GM23248 (cell line): ENCODE measurements around the gene NAALADL2. TPM values are rescaled to one million over a fixed set of nuclear protein-coding genes. Genes with fewer than 3 reads are reported as not detected.

Source experiments
- DNase-seq: peaks from one replicate; pipeline ENCODE4 v3.0.0-alpha.2; 2015
- H2AFZ ChIP-seq: fragments of 200-600 bp; sonication (generic); 2 replicates; pipeline ENCODE4 v1.6.1; 2016; ENCODE audit warnings: antibody characterized with exemption
- H3F3A ChIP-seq: fragments of 200-600 bp; sonication (generic); 2 replicates; pipeline ENCODE4 v1.6.1; 2016; ENCODE audit warnings: mild to moderate bottlenecking, antibody characterized with exemption, mixed run types; ENCODE audit not compliant: insufficient read depth
- H3K27ac ChIP-seq: fragments of 200-600 bp; sonication (generic); 2 replicates; pipeline ENCODE4 v1.5.1; 2016; ENCODE audit warnings: mild to moderate bottlenecking
- H3K27me3 ChIP-seq: fragments of 200-600 bp; sonication (generic); replicated peaks from 2 replicates; pipeline ENCODE4 v1.6.1; 2016; ENCODE audit warnings: mild to moderate bottlenecking; ENCODE audit not compliant: insufficient read depth
- H3K36me3 ChIP-seq: fragments of 200-600 bp; sonication (generic); 2 replicates; pipeline ENCODE4 v1.6.1; 2016; ENCODE audit warnings: low read depth, mild to moderate bottlenecking
- H3K4me1 ChIP-seq: fragments of 200-600 bp; sonication (generic); 2 replicates; pipeline ENCODE4 v1.6.1; 2016; ENCODE audit warnings: mild to moderate bottlenecking; ENCODE audit not compliant: insufficient read depth
- H3K4me2 ChIP-seq: fragments of 200-600 bp; sonication (generic); one replicate; pipeline ENCODE4 v1.6.1; 2016; ENCODE audit warnings: mild to moderate bottlenecking; ENCODE audit not compliant: unreplicated experiment
- H3K4me3 ChIP-seq: fragments of 200-600 bp; sonication (generic); 2 replicates; pipeline ENCODE4 v1.5.1; 2016; ENCODE audit warnings: mild to moderate bottlenecking
- H3K79me2 ChIP-seq: fragments of 200-600 bp; sonication (generic); 2 replicates; pipeline ENCODE4 v1.6.1; 2016; ENCODE audit warnings: mild to moderate bottlenecking; ENCODE audit not compliant: insufficient read depth
- H3K9ac ChIP-seq: fragments of 200-600 bp; sonication (generic); 2 replicates; pipeline ENCODE4 v1.6.1; 2016; ENCODE audit warnings: mild to moderate bottlenecking
- H3K9me2 ChIP-seq: fragments of 200-600 bp; sonication (generic); 2 replicates; pipeline ENCODE4 v1.6.1; 2016; ENCODE audit warnings: mixed run types, mild to moderate bottlenecking, moderate library complexity; ENCODE audit not compliant: insufficient read depth
- H3K9me3 ChIP-seq: fragments of 200-600 bp; sonication (generic); one replicate; pipeline ENCODE4 v1.6.1; 2017; ENCODE audit warnings: low read depth
- H4K20me1 ChIP-seq: fragments of 200-600 bp; sonication (generic); 2 replicates; pipeline ENCODE4 v1.6.0; 2016; ENCODE audit not compliant: insufficient read depth
- EZH2 ChIP-seq: fragments of 200-600 bp; sonication (generic); IDR thresholded peaks from 2 replicates; pipeline ENCODE4 v1.6.1; 2018; ENCODE audit warnings: antibody characterized with exemption, mild to moderate bottlenecking; ENCODE audit not compliant: insufficient read depth, poor library complexity, severe bottlenecking
- EZH2phosphoT487 ChIP-seq: fragments of 200-600 bp; sonication (generic); IDR thresholded peaks from 2 replicates; pipeline ENCODE4 v1.6.1; 2018; ENCODE audit warnings: antibody characterized with exemption, moderate library complexity, mild to moderate bottlenecking, low read depth; ENCODE audit not compliant: insufficient read depth
- WGBS, 2 experiments: methylation state at CpG; one replicate each; pipeline ENCODE4 v1.1.6; 2015 to 2017; ENCODE audit warnings: low lambda C conversion rate in 2 of 2, low coverage in 1 of 2; ENCODE audit errors: missing lambda C conversion rate in 2 of 2; 5-methylcytosine and 5-hydroxymethylcytosine counted together
- in situ Hi-C: fragments of 300-500 bp; cut with MboI; formaldehyde crosslinking; loops from 2 replicates; pipeline ENCODE4 v1.15.0; 2020
- polyA plus RNA-seq: library from polyadenylated mRNA; unstranded; fragments of >200 nt; fragmentation: Nextera tagmentation; extraction: Ambion mirVana; gene quantifications from 2 replicates; pipeline ENCODE4 v1.2.1, GENCODE V29; 2016
- total RNA-seq: library from RNA; depleted of rRNA; stranded (reverse); fragments of >200 nt; shearing (Covaris generic); gene quantifications from 2 replicates; pipeline ENCODE4 v1.2.3, GENCODE V29; 2014

NAALADL2 gene
- total and polyA plus RNA-seq, 2 experiments from 2014 or later = 20.5 to 81.0 TPM

DNA sequence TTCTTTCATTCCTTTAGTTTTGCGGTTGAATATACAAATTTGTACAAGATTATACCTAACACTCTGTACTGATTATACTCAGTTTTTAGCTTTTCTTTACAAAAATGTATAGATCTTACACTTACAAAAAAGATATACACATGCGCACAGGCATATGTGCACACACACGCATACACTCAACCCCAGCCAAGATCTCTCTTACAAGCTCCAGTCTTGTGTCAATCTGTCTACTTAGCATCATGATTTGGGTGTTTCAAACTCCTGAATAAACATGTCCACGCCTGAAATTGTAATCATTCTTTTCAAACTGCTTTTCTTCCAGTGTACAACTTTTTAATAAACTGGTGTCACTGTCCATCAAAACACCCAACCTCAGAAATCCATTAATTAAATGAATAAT, 180.7 kb downstream of the NAALADL2 start:
- H3K9me3 ChIP-seq = no peaks in the 10 kb centered on the region
- H2AFZ ChIP-seq = no peak overlapping the region
- no peaks in the 10 kb centered on the region for H3K27me3 ChIP-seq
- H3K4me3 ChIP-seq = no peak overlapping the region
- no peaks in the 10 kb centered on the region for H3K79me2 ChIP-seq
- 94% methylated on average over 4 of the region's 4 CpGs for WGBS, 2 experiments
- no peak for TF ChIP-seq EZH2
- TF ChIP-seq EZH2phosphoT487 = no peak
- no peak overlapping the region for H3K27ac ChIP-seq
- H3K9ac ChIP-seq = no peak overlapping the region
- no peaks in the 10 kb centered on the region for H4K20me1 ChIP-seq
- in situ Hi-C loops = no loop called here
- no peak overlapping the region for H3K4me2 ChIP-seq
- no peaks in the 10 kb centered on the region for H3F3A ChIP-seq
- H3K4me1 ChIP-seq = 0 out of 2 replicates have a peak, but pooled peaks cover 3% of the 10 kb centered on the region
- no peaks in the 10 kb centered on the region for H3K36me3 ChIP-seq
- H3K9me2 ChIP-seq = no peaks in the 10 kb centered on the region
- no peak for DNase-seq

DNA sequence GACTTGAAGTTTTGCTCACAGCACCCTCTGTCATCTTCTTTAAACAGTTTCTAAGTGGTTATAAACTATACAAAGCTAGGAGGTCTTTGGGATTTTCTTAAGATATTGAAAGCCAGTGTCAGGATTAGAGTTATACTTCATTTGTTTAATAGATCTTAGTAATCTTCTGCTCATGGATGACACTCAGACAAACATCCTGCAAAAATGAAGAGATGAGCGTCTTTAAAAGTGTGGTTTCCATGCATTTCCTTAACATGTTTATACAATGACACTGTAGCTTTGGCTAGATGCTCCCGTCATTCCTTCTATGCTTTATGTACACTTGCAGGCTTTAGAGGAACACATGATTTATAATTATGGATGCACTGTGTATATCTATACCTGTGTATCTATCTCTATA, 182.2 kb downstream of the NAALADL2 start:
- H4K20me1 ChIP-seq = no peaks in the 10 kb centered on the region
- H3K4me1 ChIP-seq = 0 out of 2 replicates have a peak, but pooled peaks cover 3% of the 10 kb centered on the region
- no peak overlapping the region for H2AFZ ChIP-seq
- no peaks in the 10 kb centered on the region for H3F3A ChIP-seq
- H3K27ac ChIP-seq = no peak overlapping the region
- H3K9me3 ChIP-seq = no peaks in the 10 kb centered on the region
- no peak for TF ChIP-seq EZH2
- no peak for TF ChIP-seq EZH2phosphoT487
- peak; percentile 15 for DNase-seq
- no peak overlapping the region for H3K4me2 ChIP-seq
- no peaks in the 10 kb centered on the region for H3K27me3 ChIP-seq
- no peaks in the 10 kb centered on the region for H3K79me2 ChIP-seq
- no peak overlapping the region for H3K4me3 ChIP-seq
- in situ Hi-C loops = no loop called here
- no peaks in the 10 kb centered on the region for H3K36me3 ChIP-seq
- no peaks in the 10 kb centered on the region for H3K9me2 ChIP-seq
- 51 to 64% methylated on average over 2 of the region's 2 CpGs for WGBS, 2 experiments
- H3K9ac ChIP-seq = no peak overlapping the region

GRCh38 chr3:175046601-175047000, 187.5 kb downstream of the NAALADL2 start:
- no peak overlapping the region for H3K4me2 ChIP-seq
- H2AFZ ChIP-seq = 0 out of 2 replicates have a peak overlapping the region, but pooled peaks have one; percentile 25
- H4K20me1 ChIP-seq = no peaks in the 10 kb centered on the region
- no peak overlapping the region for H3K9ac ChIP-seq
- no peaks in the 10 kb centered on the region for H3K79me2 ChIP-seq
- no peak overlapping the region for H3K27ac ChIP-seq
- no peaks in the 10 kb centered on the region for H3K9me2 ChIP-seq
- 64 to 68% methylated on average over 4 of the region's 4 CpGs for WGBS, 2 experiments
- H3K9me3 ChIP-seq = no peaks in the 10 kb centered on the region
- DNase-seq = peak; percentile 28
- no peaks in the 10 kb centered on the region for H3K4me1 ChIP-seq
- TF ChIP-seq EZH2 (no peak), EZH2phosphoT487 (no peak)
- no peaks in the 10 kb centered on the region for H3F3A ChIP-seq
- no peaks in the 10 kb centered on the region for H3K27me3 ChIP-seq
- H3K4me3 ChIP-seq = no peak overlapping the region
- in situ Hi-C loops = no loop called here
- H3K36me3 ChIP-seq = no peaks in the 10 kb centered on the region

GRCh38 chr3:175047786-175048185, 188.7 kb downstream of the NAALADL2 start:
- H3K36me3 ChIP-seq = no peaks in the 10 kb centered on the region
- in situ Hi-C loops = no loop called here
- H3K9me3 ChIP-seq = no peaks in the 10 kb centered on the region
- no peak overlapping the region for H2AFZ ChIP-seq
- H3K4me3 ChIP-seq = no peak overlapping the region
- WGBS, 2 experiments = 50 to 75% methylated on average over 1 of the region's 1 CpG
- H3K27ac ChIP-seq = no peak overlapping the region
- H3K27me3 ChIP-seq = no peaks in the 10 kb centered on the region
- DNase-seq = no peak
- no peaks in the 10 kb centered on the region for H3K79me2 ChIP-seq
- no peak for TF ChIP-seq EZH2
- no peak for TF ChIP-seq EZH2phosphoT487
- H3K9ac ChIP-seq = no peak overlapping the region
- no peaks in the 10 kb centered on the region for H3K4me1 ChIP-seq
- no peaks in the 10 kb centered on the region for H3K9me2 ChIP-seq
- H3K4me2 ChIP-seq = no peak overlapping the region
- H3F3A ChIP-seq = no peaks in the 10 kb centered on the region
- no peaks in the 10 kb centered on the region for H4K20me1 ChIP-seq

DNA sequence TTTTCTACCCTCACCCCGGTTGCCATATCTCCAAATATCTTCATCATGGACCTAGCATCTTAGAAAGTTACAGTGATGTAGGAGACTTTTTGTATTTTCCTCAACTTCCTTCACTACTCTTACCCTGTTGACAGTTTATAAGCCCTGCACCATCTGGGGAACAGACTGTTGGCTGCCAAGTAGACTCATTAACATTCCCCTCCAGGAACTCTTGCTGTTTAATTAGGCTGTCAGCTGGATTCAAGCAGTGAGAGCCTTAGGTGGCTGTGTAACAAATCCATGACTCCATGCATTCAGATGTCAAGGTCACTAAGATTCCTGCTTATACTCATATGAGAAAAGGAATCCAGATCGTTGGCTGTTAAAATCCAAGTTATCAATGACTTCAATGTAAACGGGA, 198.3 kb downstream of the NAALADL2 start:
- H3K9me2 ChIP-seq = no peaks in the 10 kb centered on the region
- in situ Hi-C loops = no loop called here
- no peak overlapping the region for H3K4me2 ChIP-seq

More for the DNA sequence above, 198.3 kb downstream of the NAALADL2 start:
- Histone ChIP-seq H3K9ac (no peak overlapping the region), H3K4me1 (no peaks in the 10 kb centered on the region), H2AFZ (no peak overlapping the region), H3K36me3 (no peaks in the 10 kb centered on the region), H3F3A (no peaks in the 10 kb centered on the region), H3K27ac (no peak overlapping the region), H3K79me2 (no peaks in the 10 kb centered on the region), H4K20me1 (no peaks in the 10 kb centered on the region; the same call in 1 of the 2 replicates), H3K9me3 (no peaks in the 10 kb centered on the region), H3K27me3 (no peaks in the 10 kb centered on the region), H3K4me3 (no peak overlapping the region)
- 34 to 35% methylated on average over 3 of the region's 3 CpGs for WGBS, 2 experiments
- no peak for DNase-seq
- TF ChIP-seq EZH2phosphoT487 (no peak), EZH2 (no peak)
